ENCODE data around the gene ZNF648. TPM values are rescaled to one million over a fixed set of nuclear protein-coding genes. Genes with fewer than 3 reads are reported as not detected.
"Not testable (repeated sequence)": the region's sequence is repeated elsewhere in the genome, so short reads cannot be mapped to it uniquely, and the experiment has no call there.

ZNF648 gene
- total RNA-seq, 1 donor from 2014 or later: not detected

DNA sequence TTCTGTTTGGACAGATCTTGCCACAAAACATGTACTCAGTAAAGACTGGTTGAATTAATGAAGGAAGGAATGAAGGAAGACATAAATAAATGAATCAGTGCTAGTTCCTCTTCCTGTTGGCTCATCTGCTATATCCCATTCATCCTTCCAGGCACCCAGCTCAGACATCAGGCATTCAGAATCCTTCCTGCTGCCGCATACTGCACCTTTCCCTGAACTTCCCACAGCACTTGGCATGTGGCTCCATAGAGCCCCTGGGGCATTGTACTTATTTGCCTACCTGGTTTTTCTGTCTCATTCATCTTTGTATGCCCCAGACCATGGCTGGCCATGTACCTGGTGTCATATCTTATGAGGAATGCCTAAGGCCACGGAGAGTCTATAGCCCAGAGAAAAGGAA is 34.4 kb upstream of the ZNF648 start:
- no peak for DNase-seq (ENCODE audit: low read depth)
- no peak overlapping the region for H3K4me3 ChIP-seq (ENCODE audit: low read depth, low read length)
- no peak for TF ChIP-seq CTCF (conservative IDR thresholded peaks at IDR 0.05; ENCODE audit: low read depth, low read length)

DNA sequence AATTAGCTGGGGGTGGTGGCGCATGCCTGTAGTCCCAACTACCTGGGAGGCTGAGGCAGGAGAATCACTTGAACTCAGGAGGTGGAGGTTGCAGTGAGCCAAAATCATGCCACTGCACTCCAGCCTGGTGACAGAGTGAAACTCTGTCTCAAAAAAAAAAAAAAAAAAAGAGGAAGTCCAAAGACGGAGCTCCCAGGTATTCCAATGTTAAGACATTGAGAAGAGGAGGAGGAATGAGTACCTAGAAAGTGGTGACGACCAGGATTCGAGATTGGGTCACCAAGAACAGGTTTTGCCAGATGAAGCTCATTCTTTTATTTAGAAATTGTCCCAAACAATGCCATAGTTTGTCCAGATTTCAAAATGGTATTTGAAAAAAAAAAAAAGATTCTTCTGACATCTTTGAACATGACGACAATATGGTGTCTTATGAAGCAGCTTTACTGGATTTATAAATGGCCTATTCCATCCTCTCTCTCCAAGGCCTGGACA is 33.0 kb upstream of the ZNF648 start:
- not testable (repeated sequence) for H3K4me3 ChIP-seq (ENCODE audit: low read depth, low read length); DNase-seq (ENCODE audit: low read depth)

DNA sequence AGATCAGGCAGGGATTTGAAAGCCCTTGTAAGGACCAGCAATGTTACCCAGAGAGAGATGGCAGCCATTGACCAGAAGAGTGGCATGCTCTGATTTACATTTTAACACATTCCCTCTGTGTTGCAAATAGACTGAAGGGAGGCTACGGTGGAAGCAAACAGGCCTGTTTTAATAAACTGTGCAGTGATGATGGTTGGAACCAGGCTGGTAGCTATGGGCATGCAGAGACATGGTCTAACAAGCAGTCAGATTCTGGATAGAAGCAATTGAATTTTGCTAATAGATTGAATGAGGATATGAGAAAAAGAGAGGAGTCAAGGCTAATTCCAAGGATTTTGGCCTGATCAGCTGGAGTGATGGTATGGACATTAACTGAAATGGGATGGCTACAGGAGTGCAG is 32.3 kb upstream of the ZNF648 start:
- DNase-seq (ENCODE audit: low read depth): no peak
- TF ChIP-seq CTCF (conservative IDR thresholded peaks at IDR 0.05; ENCODE audit: low read depth, low read length): no peak
- no peak overlapping the region for H3K4me3 ChIP-seq (ENCODE audit: low read depth, low read length)

- no peak for TF ChIP-seq CTCF (conservative IDR thresholded peaks at IDR 0.05; ENCODE audit: low read depth, low read length)
- H3K4me3 ChIP-seq (ENCODE audit: low read depth, low read length): no peak overlapping the region
- no peak for DNase-seq (ENCODE audit: low read depth)
Measured at GRCh38 chr1:182092336-182092735, 30.8 kb upstream of the ZNF648 start.

DNA sequence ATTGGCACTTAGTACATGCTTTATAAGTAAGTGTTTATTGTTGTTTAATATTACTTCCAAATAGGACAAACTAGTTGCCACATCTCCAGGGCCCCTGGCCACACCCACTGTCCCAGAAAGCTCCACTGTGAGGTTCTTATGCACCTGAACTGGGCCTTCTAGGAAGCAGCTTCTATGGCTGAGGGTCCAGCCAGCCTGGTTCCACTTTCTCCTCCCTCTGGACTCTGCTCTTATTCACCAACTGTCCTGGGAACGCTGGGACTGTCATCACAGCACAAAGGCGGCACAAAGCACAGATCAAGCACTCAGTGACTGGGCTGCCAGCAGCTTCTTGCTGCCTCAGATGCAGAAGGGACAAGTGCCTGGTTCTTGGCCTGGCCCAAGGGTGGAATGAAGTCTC is 29.6 kb upstream of the ZNF648 start:
- no peak overlapping the region for H3K4me3 ChIP-seq (ENCODE audit: low read depth, low read length)
- no peak for DNase-seq (ENCODE audit: low read depth)
- TF ChIP-seq CTCF (conservative IDR thresholded peaks at IDR 0.05; ENCODE audit: low read depth, low read length): no peak

DNA sequence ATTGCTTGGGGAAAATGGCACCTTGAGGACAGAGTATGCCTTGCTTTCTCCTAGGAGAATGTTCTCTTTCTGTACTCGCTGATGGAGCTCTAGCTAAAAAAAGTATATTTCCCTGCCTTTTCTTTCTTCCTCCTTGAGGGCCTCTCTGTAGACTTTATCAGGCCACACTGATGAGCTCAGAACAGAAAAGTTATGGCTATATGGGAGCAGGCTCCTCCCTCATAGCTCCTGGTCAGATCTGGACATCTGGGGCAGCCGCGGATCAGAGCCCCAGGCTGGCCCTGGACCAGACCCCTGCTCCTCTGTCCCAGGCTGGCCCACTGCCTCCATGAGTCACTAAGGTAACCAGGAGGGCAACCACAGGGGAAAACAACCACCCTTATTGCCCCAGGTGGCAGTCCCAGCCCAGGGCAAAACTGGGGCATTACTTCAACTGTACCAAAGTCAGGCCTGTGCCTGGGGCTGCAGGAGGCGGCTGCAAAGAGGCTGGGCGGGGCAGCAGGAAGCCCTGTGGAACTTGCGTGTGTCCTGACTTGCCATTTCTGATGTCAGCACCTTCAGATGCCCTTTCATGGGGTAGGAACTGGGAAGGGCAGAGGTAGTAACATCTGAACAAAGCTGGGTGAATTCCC is 26.3 kb upstream of the ZNF648 start:
- DNase-seq (ENCODE audit: low read depth): no peak
- no peak for TF ChIP-seq CTCF (conservative IDR thresholded peaks at IDR 0.05; ENCODE audit: low read depth, low read length)
- H3K4me3 ChIP-seq (ENCODE audit: low read depth, low read length): no peak overlapping the region

DNA sequence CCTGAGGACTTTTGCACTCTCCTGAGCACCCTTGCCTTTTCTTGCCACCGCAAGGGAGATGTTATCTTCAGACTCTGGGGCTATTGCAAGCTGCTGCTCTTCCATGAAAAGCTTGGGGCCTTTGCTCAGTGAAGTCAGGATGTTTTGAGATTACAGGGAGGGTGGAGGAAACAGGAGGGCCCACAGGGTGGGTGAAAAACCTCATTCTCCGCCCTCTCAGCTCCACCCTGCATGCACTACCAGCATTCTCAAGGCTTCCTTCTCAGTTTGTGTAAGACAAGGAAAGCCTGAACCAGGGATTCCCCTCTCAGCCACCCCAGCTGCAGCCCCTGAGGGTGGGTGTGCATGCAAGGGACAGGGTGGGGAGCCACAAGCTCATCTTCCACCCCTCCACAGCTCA is 25.8 kb upstream of the ZNF648 start:
- TF ChIP-seq CTCF (conservative IDR thresholded peaks at IDR 0.05; ENCODE audit: low read depth, low read length): no peak
- no peak overlapping the region for H3K4me3 ChIP-seq (ENCODE audit: low read depth, low read length)
- DNase-seq (ENCODE audit: low read depth): no peak

All from epithelial cell of proximal tubule (primary cell).